SW 1271 (cell line): ENCODE results near the gene HSF4.
A peak's percentile ranks its signal among the peaks of the same experiment; 100 is the strongest.

ENCODE experiments used
- DNase-seq, 2 experiments: peaks; one replicate each; lab custom pipeline; 2025; lab: John Stamatoyannopoulos, UW

HSF4 gene

GRCh38 chr16:67184995-67185650 is 20.6 kb downstream of the HSF4 start:
- peak in 1 of 2 experiments; percentile 72 for DNase-seq

- no peak for DNase-seq
These were observed 21.1 kb downstream of the HSF4 start for GRCh38 chr16:67185651-67186134.

GRCh38 chr16:67186550-67186950 is 22.0 kb downstream of the HSF4 start:
- no peak for DNase-seq

GRCh38 chr16:67187175-67187890 is 22.8 kb downstream of the HSF4 start:
- DNase-seq: no peak

DNA sequence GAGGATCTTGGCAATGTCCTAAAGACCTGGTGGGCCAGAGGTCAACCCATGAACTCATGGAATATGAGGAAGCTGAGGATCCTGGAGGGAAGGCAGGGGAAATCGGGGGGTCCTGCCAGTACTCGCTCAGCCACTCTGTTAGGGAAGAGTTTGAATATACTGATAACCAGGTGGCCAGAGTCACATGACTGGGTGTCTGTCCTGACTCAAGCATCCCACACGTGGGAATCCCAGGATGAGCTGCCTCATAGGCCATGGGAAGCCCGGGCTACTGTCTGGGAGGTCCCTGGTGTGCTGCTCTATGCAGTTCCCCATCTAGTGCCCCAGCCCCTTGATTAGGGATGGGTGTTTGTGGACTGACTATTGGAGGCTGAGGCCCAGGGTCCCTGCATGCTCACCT is 23.8 kb downstream of the HSF4 start:
- DNase-seq: no peak

GRCh38 chr16:67188798-67189197 is 24.3 kb downstream of the HSF4 start:
- DNase-seq: no peak

GRCh38 chr16:67190041-67190440 is 25.5 kb downstream of the HSF4 start, which contains the start of gene EXOC3L1:
Gene EXOC3L1, minus strand, starts transcription at chr16:67190136. Its CDS starts 460 bp downstream, at chr16:67189676.
- DNase-seq: no peak

DNA sequence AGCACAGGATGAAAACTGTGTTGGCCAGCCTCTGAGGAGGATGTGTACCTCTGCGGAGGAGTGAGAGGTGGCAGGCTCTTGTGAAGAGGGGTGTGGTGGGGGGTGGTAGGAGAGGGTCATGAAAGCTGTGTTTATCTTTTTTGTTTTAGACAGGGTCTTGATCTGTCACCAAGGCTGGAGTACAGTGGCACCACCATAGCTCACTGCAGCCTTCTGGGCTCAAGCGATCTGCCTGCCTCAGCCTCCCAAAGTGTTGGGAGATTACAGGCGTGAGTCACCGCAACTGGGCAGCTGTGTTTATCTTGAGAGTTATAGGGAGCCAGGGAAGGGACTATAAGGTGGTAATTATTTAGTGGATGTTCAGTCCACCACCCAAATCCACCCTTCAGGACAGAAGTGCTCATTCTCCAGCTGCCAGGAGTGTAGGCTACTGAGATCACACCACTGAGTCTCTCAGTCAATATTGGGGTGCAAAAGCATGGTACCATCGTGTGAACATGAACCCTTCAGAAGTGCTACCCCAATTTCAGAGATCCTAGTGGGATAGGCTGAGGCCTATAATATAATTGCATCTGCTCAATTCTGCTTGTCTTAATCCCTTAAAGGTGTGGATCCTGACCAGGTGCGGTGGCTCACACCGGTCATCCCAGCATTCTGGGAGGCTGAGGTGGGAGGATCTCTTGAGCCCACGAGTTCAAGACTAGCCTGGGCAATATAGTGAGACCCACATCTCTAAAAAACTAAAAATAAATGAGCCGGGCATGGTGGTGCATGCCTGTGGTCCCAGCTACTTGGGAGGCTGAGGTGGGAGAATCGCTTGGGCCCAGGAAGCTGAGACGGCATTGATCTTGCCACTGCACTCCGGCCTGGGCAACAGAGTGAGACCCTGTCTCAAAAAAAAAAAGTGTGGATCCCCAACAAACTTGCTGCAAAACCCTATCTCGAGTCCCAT is 26.2 kb downstream of the HSF4 start:
- DNase-seq: no peak

DNA sequence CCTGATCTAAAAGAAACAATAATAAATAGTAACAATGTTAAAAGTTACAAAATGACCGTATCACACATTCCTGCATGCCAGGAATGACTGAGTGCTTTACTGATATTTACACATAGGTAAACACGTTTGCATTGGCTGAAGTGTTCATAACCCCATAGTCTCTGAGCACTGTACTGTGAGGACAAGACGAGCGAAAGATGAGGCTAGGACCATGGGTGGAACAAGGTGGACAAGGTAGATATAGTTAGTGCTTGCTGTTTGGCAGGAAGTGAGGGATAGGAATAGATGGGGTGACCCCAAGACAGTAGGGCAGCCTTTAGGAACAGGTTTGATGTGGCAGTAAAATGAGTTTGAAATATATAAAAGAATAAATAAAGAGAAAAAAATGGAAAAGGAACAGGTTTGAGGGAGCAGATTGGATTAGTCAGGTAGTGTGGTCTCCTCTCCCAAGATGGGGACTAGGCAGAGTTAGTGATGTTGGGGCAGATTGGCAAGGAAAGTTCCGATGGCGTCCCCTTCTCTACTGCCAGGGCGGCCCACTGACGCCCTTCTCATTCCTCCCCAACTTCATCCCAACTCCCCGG is 27.0 kb downstream of the HSF4 start:
- DNase-seq: no peak

- peak; percentile 78 to 87 for DNase-seq
These were observed 27.6 kb downstream of the HSF4 start, which contains the start of gene E2F4 for GRCh38 chr16:67191995-67192681. Gene E2F4, plus strand, starts transcription at chr16:67192155. Its CDS starts 73 bp downstream, at chr16:67192228.

DNA sequence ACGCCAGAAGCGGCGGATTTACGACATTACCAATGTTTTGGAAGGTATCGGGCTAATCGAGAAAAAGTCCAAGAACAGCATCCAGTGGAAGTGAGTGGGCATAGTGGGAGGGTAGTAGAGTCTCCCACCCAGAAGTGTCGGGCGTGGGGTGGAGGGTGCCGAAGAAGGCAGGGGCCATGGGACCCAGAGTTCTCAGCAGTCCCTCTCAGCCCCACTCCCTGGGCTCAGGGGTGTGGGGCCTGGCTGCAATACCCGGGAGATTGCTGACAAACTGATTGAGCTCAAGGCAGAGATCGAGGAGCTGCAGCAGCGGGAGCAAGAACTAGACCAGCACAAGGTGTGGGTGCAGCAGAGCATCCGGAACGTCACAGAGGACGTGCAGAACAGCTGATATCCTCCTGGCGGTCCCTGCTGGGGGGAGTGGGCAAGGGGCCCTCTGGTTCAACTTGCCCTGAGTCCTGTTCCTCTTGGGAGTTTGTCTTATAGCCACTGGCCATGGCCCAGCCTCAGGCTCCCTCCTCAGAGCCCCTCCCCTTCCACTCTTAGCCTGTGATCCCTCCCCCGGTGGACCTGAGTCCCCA is 28.3 kb downstream of the HSF4 start:
- DNase-seq: no peak

- no peak for DNase-seq
These were observed 29.0 kb downstream of the HSF4 start for GRCh38 chr16:67193536-67193935.

DNA sequence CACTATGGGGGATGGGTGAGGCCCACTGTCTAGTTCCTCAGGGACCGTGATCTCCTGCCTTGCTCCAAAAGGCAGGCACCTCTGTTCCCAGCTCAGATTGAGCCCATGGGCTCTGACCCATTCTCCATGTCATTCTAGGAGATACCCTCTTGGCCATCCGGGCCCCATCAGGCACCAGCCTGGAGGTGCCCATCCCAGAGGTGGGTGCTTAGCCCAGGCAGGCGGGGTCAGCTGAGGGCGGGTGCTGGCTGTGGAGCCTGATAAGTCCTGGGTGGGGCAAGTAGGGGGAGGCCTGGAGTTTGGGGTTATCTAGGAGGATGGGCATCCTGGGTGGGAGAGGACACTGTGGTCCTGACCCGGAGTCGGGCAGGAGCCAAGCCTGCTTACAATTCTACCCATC is 29.7 kb downstream of the HSF4 start:
- no peak for DNase-seq

GRCh38 chr16:67195676-67196075 is 31.1 kb downstream of the HSF4 start:
- DNase-seq: no peak

- no peak for DNase-seq
These were observed 32.3 kb downstream of the HSF4 start for GRCh38 chr16:67196881-67197280.

DNA sequence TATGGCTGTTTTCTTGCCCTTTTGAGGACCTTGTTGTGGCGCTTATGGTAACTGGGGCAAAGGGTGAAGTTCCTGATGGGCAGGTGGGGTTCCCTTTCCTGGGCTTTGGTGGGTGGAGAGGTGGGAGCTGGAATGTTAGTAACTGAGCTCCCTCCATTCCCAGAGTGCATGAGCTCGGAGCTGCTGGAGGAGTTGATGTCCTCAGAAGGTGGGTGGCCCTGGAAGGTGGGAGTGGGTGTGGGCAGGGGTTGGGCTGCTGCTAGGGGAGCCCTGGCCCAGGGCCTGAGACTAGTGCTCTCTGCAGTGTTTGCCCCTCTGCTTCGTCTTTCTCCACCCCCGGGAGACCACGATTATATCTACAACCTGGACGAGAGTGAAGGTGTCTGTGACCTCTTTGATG is 33.2 kb downstream of the HSF4 start:
- DNase-seq: no peak

DNA sequence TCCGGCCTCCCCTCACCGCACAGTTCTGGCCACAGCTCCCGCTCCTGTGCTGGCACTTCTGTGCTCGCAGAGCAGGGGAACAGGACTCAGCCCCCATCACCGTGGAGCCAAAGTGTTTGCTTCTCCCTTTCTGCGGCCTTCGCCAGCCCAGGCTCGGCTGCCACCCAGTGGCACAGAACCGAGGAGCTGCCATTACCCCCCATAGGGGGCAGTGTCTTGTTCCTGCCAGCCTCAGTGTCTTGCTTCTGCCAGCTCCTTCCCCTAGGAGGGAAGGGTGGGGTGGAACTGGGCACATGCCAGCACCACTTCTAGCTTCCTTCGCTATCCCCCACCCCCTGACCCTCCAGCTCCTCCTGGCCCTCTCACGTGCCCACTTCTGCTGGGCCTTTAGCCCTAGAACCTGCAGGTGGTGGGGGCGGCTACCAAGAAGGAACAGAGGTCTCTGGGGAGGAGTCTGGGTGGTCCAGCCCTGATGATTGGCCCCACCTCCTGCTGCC is 33.7 kb downstream of the HSF4 start:
- DNase-seq: peak in 1 of 2 experiments; percentile 35

- no peak for DNase-seq
These were observed 34.7 kb downstream of the HSF4 start, which contains the start of gene ELMO3 for GRCh38 chr16:67199011-67199807. Gene ELMO3, plus strand, starts transcription at chr16:67199131. Its CDS starts 196 bp downstream, at chr16:67199327.

DNA sequence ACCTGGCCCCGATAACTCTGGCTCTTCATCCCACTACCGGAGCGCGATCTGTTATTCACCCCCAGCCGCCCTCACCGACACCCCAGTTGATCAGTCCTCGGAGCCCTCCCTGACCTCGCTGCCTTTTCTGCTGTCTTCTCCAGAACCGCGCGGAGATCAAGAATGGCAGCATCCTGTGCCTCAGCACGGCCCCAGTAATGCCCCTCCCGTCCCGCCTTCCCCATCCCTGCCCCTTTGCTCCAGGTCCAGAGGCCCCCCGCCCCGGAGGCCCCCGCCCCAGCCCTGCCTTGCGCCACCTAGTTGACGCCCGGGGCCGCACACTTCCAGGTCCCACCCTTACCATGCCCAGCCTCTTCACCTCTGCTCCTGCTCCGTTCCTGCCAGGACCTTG is 35.3 kb downstream of the HSF4 start:
- no peak for DNase-seq

DNA sequence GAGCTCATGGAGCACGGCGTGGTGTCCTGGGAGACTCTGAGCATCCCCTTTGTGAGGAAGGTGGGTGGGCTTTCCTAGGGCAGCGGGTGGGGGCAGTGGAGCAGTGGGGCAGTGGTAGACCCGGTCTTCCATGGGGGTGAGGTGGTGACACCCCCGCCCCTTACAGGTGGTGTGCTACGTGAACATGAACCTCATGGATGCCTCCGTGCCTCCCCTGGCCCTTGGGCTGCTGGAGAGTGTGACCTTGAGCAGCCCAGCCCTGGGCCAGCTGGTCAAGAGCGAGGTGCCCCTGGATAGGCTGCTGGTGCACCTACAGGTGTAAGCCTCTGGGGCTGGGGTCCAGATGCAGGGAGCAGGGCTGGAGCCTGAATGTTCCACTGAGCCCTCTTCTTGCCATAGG is 35.9 kb downstream of the HSF4 start:
- no peak for DNase-seq
